GM21528 (cell line): ENCODE data around the gene DOCK1.

ENCODE experiments used
- ATAC-seq: cut with Tn5 transposase; IDR thresholded peaks from one replicate; pipeline ENCODE4 v1.9.1; 2021; ENCODE audit warnings: mild to moderate bottlenecking, moderate library complexity; ENCODE audit not compliant: unreplicated experiment, low FRiP score

DOCK1 gene

DNA sequence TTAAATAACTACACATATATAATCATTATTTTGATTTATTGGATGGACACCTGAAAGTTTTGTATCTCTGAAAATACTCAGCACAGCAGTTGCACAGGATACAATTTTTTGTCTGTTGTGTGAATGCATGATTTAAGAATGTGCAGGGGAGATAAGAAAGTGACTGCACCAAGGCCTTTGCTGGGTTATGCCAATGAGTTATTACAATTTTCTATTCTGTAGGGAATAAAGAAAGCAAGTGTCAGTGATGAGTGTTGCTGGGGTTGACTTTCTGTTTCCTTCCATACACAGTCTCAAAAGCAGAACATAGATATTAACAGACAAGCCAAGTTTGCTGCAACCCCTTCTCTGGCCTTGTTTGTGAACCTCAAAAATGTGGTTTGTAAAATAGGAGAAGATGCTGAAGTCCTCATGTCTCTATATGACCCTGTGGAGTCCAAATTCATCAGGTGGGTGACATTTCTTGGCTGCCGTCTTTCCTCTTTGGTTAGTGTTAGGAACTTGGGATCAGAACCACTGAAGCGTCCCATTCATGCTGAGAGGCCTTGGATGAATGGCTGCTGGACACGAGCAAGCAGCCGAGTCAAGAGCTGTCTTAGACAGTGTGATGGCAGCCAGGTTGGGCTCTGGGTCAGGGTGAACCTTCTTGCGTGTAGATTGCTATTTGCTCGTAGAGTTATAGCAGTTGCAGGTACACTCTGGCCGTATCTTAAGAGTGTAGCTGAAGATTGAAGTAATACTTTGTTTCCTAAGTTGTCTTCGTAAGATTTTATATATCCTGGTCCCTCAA, 92.8 kb downstream of the DOCK1 start:
- ATAC-seq, result no peak

DNA sequence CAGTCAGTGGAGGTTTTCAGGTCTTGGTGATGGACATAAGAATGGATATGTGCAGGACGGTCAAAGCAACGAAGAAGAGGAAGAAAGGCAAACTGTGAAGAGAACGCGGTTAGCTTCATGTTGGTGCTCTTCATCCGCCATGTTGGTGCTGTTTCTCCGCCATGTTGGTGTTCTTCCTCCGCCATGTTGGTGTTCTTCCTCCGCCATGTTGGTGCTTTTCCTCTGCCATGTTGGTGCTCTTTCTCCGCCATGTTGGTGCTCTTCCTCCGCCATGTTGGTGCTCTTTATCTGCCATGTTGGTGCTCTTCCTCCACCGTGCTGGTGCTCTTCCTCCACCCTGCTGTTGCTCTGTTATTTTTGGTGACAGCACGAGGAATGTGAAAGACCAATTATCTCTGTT, 95.4 kb downstream of the DOCK1 start:
- no peak for ATAC-seq

DNA sequence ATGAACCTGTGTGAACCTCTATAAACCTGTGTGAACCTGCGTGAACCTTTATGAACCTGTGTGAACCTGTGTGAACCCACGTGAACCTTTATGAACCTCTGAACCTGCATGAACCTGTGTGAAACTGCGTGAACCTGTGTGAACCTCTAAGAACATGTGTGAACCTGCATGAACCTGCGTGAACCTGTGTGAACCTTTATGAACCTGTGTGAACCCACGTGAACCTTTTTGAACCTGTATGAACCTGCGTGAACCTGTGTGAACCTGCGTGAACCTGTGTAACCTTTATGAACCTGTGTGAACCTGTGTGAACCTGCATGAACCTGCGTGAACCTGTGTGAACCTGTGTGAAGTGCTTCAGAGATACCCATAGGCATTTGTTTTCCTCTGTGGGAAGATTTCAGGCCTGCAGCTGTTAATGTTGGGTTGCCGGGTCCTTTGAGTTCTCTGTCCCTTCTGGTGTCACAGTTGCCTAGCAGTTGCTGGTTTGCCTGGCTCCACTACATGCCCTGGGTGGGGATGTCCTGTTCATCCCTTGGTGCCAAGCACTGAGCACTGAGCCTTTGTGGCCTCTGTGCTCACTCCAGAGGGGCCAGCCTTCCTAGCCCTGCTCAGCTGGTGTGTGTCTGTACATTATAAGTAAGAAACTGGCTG, 97.9 kb downstream of the DOCK1 start:
- ATAC-seq, result no peak

DNA sequence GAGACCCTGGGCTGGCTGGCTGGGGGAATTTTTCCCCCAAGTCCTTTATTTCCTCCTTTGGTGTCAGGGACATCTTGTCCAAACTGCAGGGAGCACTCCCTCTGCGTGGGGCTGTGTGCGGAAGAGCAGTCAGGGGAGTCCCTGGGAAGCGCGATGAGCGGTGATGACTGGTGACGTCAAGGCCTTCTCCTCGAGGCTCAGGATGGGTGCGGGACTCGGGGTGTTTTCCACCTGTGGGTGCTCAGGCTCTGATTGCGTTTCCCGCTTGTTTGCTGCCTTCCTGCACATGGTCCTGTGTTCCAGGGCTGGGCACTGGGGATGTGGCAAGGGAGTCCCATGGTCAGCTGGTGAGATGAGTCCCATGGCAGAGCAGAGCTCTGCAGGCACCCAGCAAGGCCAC, 101.2 kb downstream of the DOCK1 start:
- ATAC-seq, result no peak

DNA sequence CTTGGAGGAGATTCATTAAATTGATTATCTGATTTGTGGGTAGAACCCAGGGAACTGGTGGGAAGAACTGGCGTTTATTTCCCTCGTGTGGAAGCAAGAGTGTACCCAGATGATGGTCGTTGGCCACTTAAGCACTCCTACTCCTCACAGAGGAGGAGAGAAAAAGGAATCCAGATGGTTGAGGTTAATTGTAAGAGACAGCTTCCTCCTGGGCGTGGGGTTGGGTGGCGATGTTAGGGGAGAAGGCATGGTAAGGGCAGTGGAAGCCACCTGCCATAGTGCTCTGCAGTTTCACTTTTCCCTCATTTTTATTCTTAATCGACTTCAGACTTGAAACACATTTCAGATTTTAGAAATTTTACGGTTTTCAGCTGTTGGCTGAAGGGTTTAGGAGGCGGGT, 104.1 kb downstream of the DOCK1 start:
- no peak for ATAC-seq

DNA sequence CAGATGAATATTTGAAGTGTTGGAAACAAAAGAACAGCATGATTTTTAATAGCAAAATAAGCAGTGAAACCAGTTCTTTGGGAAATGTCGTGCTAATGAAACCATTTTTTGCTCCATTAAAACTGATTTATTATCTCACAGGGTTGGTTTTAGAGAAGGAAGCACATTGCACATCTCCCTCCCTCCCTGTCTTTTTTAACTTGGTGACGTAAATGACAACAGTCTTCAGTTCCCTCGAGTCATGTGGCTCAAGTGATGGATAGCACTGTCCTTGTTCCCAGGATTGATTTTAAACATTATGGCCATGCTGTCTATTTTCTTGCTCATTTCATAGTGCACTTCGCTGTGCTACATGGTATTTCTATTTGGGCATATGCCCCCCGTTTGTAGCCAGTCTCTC, 105.9 kb downstream of the DOCK1 start:
- no peak for ATAC-seq

DNA sequence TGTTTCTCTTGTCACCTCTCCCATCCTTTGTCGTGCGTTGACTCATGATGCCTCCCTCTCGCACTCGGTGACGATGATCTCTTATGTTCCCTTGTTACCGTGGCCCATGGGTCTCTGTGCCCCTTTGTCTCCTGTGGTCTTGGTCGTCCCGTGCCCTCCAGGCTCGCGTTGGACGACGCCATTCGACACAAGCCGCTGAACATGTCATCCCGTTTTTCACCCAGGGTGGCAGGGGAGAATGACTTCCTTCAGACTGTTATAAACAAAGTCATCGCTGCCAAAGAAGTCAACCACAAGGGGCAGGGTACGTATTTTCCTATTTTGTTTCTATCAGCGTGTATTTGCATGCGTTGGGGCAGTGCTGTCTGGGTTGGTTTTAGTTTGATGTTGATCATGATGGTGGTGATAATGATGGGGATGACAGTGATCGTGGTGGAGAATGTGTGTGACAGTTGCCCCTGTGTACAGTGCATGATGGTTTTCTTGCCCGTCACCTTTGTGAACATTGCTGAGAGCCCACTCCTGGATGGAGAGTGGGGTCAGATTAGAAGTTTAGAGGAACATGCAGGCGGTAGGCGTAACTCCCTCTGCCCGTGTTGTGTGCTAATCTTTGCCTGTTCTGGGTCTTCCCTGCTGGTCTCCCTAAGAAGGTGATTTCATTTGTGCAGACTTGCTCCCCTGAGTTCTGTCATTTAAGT, 107.0 kb downstream of the DOCK1 start:
- no peak for ATAC-seq

DNA sequence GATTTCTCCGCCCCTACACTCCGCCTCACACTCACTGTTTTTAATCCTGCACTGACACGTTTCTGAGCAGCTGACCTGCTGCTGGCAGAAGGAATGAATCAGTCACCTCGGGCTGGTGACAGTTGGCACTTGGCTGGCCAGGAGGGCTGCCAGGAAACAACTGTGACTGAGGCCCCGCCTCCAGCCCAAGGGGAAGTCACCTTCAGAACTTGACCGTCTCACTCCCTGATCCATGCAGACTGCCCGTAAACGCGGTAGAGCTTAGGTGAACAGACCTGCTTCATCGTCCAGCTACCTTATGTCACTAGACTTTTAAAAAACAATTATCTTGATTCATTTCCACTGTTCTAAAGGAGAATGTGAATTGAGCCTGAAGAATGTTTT, 107.5 kb downstream of the DOCK1 start:
- ATAC-seq, result no peak

DNA sequence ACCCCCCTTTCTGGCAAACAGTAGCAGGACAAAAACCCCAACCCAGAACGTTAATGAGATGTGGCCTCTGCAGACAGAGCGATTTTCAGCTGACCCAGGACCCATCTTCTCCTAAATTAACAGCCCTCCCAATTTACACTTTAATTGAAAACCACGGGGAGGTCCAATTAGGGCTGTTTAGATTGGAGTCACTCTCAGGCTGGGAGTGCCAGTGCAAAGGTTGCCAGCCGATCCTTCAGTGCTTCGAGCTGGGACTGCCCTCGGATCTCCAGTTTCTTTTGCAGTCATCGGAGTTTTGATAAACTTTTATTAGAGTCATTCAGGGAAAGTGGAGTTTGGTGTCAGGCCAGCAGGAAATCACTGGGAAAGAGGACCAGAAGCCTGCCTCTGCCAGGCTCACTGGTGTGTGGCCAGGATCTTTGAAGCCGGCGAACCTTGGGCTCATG, 108.0 kb downstream of the DOCK1 start:
- no peak for ATAC-seq

DNA sequence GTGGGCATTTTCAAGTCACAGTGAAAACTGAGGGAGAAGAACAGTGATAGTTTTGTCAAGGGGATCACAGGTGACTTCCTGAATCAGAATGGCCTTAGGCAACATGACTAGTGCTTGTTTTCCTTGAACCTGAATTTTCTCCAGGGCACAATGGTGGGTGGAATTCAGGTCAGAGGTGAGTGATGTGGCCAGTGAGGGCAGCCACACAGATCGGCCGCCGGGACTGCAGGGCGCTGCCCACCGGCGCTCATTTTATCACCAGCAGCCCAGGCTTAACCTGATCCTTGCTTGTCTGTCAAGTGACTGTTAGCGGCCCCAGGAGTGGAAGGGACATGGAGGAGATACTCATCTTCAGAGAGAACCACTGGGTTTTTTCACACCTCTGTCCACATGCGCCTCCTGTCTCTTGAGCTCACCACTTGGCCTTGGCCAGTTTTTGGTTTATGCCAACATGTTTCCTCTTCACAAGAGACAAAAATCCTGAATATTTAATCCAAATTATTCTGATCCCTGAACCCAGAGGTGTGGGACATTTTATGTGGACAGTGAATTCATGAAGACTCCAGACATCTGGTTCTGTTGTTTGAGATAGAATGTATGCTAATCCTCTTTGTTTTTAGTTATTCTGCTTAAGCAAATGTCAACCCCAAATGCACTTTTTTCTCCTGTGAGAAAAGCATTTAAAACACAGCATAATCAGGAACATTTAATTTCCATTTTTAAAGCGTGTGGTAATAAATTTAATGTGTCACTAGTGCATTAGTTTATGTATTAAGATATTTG, 108.7 kb downstream of the DOCK1 start:
- ATAC-seq, result no peak

DNA sequence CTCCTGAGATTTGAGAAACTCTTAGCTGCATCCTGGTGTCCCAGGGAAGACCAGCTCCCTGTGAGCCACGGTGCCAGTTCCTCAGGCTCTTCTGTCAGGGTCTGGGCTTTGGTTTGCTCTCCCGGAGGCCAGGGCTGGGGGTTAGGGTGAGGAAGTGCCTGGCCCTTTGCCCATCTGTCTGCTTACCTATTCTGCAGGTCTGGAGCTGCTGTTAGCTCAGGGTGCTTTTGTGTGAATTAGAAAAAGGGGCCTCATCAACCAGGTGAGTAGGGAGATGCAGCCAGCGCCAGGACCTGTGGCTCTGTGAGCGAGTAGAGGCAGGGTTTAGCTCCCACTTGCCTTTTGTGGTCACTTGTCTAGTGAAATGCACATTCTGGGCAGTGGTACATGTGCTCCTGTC, 109.4 kb downstream of the DOCK1 start:
- ATAC-seq, result no peak

DNA sequence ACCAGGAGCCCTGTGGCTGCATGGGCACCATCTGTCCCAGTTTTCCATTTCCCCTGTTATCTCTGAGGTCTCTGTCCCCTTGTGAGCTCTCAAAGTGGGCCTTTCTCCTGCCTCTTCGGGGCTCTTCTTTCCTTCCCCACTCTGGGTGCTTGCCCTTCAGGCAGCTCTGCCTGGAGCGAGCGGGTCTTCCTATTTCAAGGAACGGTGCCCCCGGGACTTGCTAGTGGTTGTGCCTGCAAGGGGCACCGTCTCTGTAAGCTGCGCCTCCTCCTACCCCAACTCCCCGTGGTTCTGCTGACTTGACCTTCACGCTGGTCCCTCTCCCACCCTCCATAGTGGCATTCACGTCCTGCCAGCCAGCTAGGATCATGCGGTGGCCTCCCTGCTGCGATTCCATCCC, 110.1 kb downstream of the DOCK1 start:
- no peak for ATAC-seq

DNA sequence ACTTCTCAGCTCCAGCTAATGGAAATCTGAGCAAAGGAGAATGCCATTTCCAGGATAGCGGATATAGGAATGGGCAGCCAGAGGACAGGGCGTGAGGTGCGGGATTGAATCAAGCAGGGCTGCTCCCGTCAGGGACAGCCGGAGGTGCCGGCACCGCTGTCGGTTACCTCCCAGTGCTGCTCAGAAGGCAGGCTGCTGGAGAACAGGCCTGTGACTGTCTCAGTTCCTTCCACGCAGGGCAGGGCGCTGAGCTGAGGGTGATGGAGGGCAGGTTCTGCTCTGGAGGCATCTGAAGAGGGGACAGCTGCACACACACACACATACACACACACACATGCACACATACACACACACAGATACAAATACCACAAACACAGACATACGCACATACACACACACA, 111.1 kb downstream of the DOCK1 start:
- ATAC-seq, result no peak

DNA sequence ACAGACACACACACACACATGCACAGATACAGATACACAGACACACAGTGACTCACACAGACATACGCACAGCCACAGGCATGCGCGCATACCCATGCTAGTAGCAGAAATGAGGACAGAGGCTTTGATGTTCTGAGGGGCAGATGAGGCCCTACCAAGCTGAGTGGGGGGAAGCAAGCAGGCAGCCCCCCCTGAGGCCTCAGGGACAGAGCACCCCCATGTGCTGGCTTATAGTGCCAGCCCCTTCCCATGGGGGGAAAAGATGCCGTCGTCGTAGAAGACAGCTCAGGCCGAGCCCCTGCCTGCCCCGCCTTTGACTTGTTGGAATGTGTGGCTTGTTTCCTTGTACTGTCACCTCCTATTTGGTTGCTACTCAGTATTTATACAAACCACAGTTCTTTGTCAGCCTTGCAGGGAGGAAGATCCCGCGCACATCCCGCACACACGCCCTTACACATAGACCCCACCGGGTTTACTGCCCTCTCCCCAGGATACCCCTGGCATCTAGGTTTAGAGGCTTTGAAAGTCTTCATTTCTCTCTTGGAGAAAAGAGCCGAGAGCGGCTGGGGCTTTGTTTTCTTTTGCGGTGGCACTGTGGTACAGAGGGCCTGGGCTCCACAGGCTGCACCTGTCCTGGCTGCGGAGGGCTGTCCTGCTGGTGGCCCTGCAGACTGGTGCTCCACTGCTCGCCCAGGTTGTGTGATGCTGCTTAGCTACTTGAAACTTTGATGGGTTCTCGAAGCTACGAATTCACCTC, 112.5 kb downstream of the DOCK1 start:
- no peak for ATAC-seq

DNA sequence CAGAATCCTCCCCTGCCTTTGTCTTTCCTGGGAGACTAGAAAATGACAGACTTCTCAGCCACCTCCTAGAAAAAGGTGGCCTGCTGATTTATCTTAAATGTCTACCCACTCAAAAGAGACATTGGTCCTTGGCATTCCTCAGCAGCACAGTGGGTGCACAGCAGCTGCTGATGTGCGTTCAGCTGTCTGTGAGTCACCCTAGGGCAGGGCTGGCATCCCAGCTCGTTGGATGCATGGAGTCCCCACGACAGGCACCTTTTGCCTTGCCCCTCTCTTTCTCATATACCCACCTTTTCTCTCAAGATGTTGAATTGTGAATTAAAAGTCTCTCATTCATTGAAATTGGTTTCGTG, 113.0 kb downstream of the DOCK1 start:
- ATAC-seq, result no peak

DNA sequence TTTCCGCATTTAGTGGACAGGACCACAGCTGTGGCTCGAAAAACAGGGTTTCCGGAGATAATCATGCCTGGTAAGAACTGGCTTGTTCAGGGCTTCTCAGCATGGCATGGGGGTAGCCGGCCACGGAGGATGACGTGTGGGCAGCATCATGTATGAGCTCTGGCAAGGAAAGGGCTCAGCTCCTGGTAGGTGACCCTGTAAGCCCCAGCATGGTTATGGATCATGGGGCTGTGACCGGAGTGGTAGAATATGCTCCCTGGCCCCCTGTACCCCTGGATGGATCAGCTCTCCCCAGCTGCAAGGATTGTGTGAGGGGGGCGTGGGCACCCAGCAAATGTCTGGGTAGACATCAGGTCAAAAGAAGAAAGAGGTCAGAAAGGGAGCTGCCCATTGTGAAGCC, 113.5 kb downstream of the DOCK1 start:
- no peak for ATAC-seq

DNA sequence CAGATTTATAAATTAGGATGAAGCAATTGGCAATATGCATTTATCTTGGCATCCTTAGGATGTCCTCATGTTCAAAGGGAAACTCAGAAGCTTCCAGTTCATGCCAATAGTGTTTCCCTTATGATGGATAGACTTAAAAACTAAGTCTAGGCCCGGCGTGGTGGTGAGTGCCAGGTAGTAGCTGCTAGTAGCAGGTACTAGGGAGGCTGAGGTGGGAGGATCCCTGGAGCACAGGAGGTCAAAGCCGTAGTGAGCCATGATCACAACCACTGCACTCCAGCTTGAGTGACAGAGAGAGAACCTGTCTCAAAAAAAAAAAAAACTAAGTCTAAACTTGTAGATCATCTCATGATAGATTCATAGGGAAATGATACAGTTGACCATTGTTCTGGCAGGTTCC, 115.0 kb downstream of the DOCK1 start:
- no peak for ATAC-seq

DNA sequence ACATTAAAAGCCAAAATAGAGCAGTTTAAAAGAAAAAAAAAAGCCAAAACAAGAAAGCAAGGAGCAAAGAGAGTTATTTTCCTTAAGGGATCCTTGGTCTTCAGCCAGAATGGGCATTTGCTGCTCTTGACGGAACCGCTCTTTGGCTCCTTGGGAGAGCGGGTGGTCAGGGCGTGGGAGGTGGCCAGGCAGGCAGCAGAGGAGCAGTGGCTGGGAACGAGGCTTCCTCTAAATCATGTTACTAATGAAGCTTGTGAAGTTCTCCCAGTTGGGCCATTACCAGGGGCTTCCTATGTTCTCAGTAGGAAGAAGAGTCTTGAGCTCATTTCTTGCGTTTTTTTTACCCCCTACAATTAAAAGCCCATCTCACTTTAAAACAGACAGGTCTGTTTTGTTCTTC, 116.6 kb downstream of the DOCK1 start:
- no peak for ATAC-seq

DNA sequence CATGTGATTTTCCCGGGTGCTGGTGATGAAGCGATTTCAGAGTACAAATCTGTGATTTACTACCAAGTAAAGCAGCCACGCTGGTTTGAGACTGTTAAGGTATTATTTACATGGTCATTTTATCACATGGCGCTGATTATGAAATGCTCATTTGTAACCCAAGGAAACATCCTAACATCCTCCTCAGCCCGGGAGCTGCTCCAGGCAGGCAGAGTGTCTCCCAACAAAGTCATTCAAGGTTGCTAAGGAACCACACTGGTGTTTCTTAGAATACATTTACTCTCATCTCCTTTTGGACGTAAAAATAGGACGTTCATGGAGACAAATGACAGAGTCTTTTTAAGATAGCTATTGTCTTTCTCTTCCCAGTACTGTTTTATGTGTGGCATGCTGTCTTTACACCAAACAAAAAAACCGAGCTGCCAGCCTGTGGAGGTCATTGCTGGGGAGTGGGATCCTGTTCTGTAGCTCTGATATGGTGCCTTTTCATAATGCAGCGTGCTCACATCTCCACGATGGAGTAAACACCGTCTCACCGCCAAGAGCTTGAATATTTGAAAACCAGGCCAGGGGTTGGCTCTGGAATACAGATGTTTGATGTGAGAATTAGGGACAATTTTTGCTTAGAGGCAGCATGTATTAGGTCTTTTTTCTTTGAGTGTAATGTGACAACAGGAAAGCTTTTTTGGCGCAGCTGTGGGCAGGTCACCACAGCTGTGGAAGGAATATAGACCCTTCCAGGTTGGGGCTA, 119.6 kb downstream of the DOCK1 start:
- no peak for ATAC-seq

DNA sequence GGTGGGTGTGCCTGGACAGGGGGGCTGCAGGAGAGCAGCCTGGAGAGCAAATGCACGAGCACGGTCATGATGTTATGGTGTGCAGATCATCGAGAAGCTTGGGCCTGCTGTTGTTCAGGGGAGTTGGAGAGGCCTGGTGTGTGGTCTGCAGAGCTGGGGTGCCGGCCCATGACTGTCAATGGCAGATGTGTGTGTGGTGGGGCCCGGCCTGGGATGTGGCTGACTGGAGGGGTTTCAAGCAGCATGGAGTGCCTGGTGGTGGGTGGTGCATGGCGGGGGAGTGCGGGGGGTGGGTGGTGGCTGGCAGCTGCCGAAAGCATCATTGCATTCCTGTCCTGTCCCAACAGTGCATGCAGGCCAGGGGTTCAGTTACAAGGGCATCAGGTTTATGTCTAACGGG, 122.6 kb downstream of the DOCK1 start:
- no peak for ATAC-seq
